Measurements from ENCODE around the gene H2BK1. TPM values are rescaled to one million over a fixed set of nuclear protein-coding genes. Genes with fewer than 3 reads are reported as not detected.

The H2BK1 gene
- total RNA-seq, 3 donors from 2014 or later (not counting 1 experiment from before 2014, with no cell fraction given), result 2.5 TPM; not detected in 2

GRCh38 chr7:151172273-151173141 lies 37.8 kb downstream of the H2BK1 start:
- ATAC-seq, result peak; percentile 91 to 96 (median 91)
- no peaks in the 10 kb centered on the region for H3K36me3 ChIP-seq (ENCODE audit: control insufficient read depth, insufficient read depth, low read length)
- H3K4me3 Mint-ChIP-seq, result no peak overlapping the region
- peaks cover 12% of the 10 kb centered on the region for H3K4me1 ChIP-seq (ENCODE audit: control insufficient read depth, insufficient read depth, low read length)
- intact Hi-C loops (cut with micrococcal nuclease), result loop anchor here (1.0 to 2.0 kb wide), 2 partner anchors 48 to 274 kb away; no protein-coding TSS in a partner anchor
- no peak overlapping the region for H3K27ac ChIP-seq (ENCODE audit: low read length)
- H3K27ac Mint-ChIP-seq, result no peak overlapping the region
- H3K4me1 Mint-ChIP-seq, result peaks cover 10 to 20% of the 10 kb centered on the region in 2 donors
- peaks cover 41 to 48% of the 10 kb centered on the region in 2 donors for H3K27me3 Mint-ChIP-seq (ENCODE audit: low read depth in 2 of 2)
- no peak overlapping the region for H3K4me3 ChIP-seq (ENCODE audit: low read length)
- no peaks in the 10 kb centered on the region for H3K9me3 Mint-ChIP-seq
- 25% methylated on average over 42 of the region's 42 CpGs for WGBS (ENCODE audit: insufficient coverage)
- H3K36me3 Mint-ChIP-seq, result no peaks in the 10 kb centered on the region
- H3K27me3 ChIP-seq (ENCODE audit: control insufficient read depth, insufficient read depth, low read length), result peaks cover 9% of the 10 kb centered on the region
- H3K9me3 ChIP-seq (ENCODE audit: control insufficient read depth, insufficient read depth, low read length), result no peaks in the 10 kb centered on the region
- peak; percentile 81 to 91 for DNase-seq
- TF ChIP-seq, protein P1, sequence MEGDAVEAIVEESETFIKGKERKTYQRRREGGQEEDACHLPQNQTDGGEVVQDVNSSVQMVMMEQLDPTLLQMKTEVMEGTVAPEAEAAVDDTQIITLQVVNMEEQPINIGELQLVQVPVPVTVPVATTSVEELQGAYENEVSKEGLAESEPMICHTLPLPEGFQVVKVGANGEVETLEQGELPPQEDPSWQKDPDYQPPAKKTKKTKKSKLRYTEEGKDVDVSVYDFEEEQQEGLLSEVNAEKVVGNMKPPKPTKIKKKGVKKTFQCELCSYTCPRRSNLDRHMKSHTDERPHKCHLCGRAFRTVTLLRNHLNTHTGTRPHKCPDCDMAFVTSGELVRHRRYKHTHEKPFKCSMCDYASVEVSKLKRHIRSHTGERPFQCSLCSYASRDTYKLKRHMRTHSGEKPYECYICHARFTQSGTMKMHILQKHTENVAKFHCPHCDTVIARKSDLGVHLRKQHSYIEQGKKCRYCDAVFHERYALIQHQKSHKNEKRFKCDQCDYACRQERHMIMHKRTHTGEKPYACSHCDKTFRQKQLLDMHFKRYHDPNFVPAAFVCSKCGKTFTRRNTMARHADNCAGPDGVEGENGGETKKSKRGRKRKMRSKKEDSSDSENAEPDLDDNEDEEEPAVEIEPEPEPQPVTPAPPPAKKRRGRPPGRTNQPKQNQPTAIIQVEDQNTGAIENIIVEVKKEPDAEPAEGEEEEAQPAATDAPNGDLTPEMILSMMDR (IDR thresholded peaks at IDR 0.05), result peak; percentile 100

- H3K4me1 Mint-ChIP-seq, result peaks cover 10 to 20% of the 10 kb centered on the region in 2 donors
- ATAC-seq (no peak), DNase-seq (no peak)
- Histone ChIP-seq H3K27ac (ENCODE audit: low read length) (no peak overlapping the region), H3K9me3 (ENCODE audit: control insufficient read depth, insufficient read depth, low read length) (no peaks in the 10 kb centered on the region), H3K4me1 (ENCODE audit: control insufficient read depth, insufficient read depth, low read length) (peaks cover 19% of the 10 kb centered on the region), H3K27me3 (ENCODE audit: control insufficient read depth, insufficient read depth, low read length) (peaks cover 34% of the 10 kb centered on the region), H3K36me3 (ENCODE audit: control insufficient read depth, insufficient read depth, low read length) (no peaks in the 10 kb centered on the region), H3K4me3 (ENCODE audit: low read length) (no peak overlapping the region)
- 42% methylated on average over 10 of the region's 10 CpGs for whole genome bisulfite sequencing (ENCODE audit: insufficient coverage)
- H3K4me3 Mint-ChIP-seq, result peak overlapping the region; percentile 83
- intact Hi-C loops (cut with micrococcal nuclease), result no loop called here
- TF ChIP-seq, protein P1 (IDR thresholded peaks at IDR 0.05), result no peak
- peaks cover 42 to 47% of the 10 kb centered on the region in 2 donors for H3K27me3 Mint-ChIP-seq (ENCODE audit: low read depth in 2 of 2)
- peak overlapping the region in 1 of 2 donors; percentile 14 for H3K27ac Mint-ChIP-seq
- H3K36me3 Mint-ChIP-seq, result no peaks in the 10 kb centered on the region
- no peaks in the 10 kb centered on the region for H3K9me3 Mint-ChIP-seq
Measured at GRCh38 chr7:151168787-151169162, 41.5 kb downstream of the H2BK1 start.

DNA sequence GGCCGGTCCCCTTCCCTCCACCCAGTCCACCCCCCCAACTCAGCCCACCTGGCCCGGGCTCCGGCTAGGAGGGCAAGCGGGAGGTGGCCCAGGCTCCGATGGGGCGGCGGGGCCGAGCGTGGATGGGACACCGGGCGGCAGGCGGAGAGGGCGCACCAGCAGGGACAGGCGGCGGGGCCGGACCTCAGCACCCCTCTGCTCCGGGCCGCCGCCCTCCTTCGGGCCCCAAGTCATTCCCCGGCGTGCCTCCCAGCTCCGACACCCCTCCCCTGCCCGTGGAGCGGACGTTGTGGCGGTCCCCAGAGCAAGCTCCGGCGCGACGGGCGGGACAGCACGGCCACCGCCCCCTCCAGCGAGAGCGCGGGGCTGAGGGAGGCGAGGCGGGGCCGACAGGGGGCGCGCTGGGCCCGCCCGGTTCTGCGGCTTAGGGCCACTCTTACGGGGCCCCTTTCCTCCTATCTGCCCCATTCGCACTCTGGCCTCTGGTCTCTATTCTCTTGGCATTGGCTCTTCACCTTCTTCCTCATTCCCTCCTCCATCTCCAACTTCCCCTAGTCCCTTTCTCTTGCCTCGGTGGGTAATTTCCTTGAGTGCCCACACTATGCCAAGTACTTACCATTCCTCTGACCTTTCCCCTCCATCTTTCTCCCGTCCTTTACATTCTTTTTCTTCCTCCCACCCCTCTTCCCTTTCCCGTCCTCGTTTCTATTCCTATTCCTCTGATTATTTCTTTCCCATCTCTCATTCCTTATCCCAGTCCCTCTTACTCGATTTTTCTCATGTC lies 42.1 kb downstream of the H2BK1 start:
- H3K9me3 Mint-ChIP-seq, result no peaks in the 10 kb centered on the region
- H3K27me3 ChIP-seq (ENCODE audit: control insufficient read depth, insufficient read depth, low read length), result peaks cover 37% of the 10 kb centered on the region
- H3K4me1 Mint-ChIP-seq, result peaks cover 10 to 18% of the 10 kb centered on the region in 2 donors
- H3K9me3 ChIP-seq (ENCODE audit: control insufficient read depth, insufficient read depth, low read length), result no peaks in the 10 kb centered on the region
- no peaks in the 10 kb centered on the region for H3K36me3 Mint-ChIP-seq
- no peak overlapping the region for H3K27ac ChIP-seq (ENCODE audit: low read length)
- peak overlapping the region in 1 of 2 donors; percentile 14 for H3K27ac Mint-ChIP-seq
- H3K4me3 ChIP-seq (ENCODE audit: low read length), result no peak overlapping the region
- H3K36me3 ChIP-seq (ENCODE audit: control insufficient read depth, insufficient read depth, low read length), result no peaks in the 10 kb centered on the region
- peak; percentile 69 to 78 (median 73) for ATAC-seq
- 2% methylated on average over 52 of the region's 52 CpGs for WGBS (ENCODE audit: insufficient coverage)
- peaks cover 38 to 47% of the 10 kb centered on the region in 2 donors for H3K27me3 Mint-ChIP-seq (ENCODE audit: low read depth in 2 of 2)
- intact Hi-C loops (cut with micrococcal nuclease), result no loop called here
- H3K4me1 ChIP-seq (ENCODE audit: control insufficient read depth, insufficient read depth, low read length), result peaks cover 19% of the 10 kb centered on the region
- H3K4me3 Mint-ChIP-seq, result peak overlapping the region; percentile 83
- peak; percentile 55 to 78 for DNase-seq
- TF ChIP-seq, protein P1 (IDR thresholded peaks at IDR 0.05), result peak; percentile 69

All from natural killer cell (primary cell).